Astrocyte (in vitro differentiated cells and primary cell): Measurements from ENCODE around the gene ILDR1. TPM values are rescaled to one million over a fixed set of nuclear protein-coding genes. Genes with fewer than 3 reads are reported as not detected.

Source experiments
- DNase-seq: peaks from one replicate; pipeline ENCODE4 v3.0.0-alpha.2; 2010; ENCODE audit warnings: low read depth
- FAIRE-seq: peaks from 2 replicates; lab custom pipeline; 2011; peaks lifted over from hg19 to GRCh38; lab: Jason Lieb, UNC
- H2AFZ ChIP-seq: 2 replicates; pipeline ENCODE4 v1.6.0; 2012; ENCODE audit warnings: low read depth, low read length, inconsistent platforms
- H3K27ac ChIP-seq: 2 replicates; pipeline ENCODE4 v1.5.1; 2011; ENCODE audit warnings: low read depth, low read length, inconsistent platforms
- H3K27me3 ChIP-seq: 2 replicates; pipeline ENCODE4 v1.6.0; 2011; ENCODE audit warnings: low read length, inconsistent platforms; ENCODE audit not compliant: insufficient read depth
- H3K36me3 ChIP-seq: 2 replicates; pipeline ENCODE4 v1.5.1; 2011; ENCODE audit warnings: low read length, inconsistent platforms; ENCODE audit not compliant: insufficient read depth
- H3K4me1 ChIP-seq: 2 replicates; pipeline ENCODE4 v1.5.1; 2011; ENCODE audit warnings: low read length, inconsistent platforms; ENCODE audit not compliant: insufficient read depth
- H3K4me2 ChIP-seq: 2 replicates; pipeline ENCODE4 v1.6.0; 2012; ENCODE audit warnings: low read length, inconsistent platforms
- H3K4me3 ChIP-seq: 2 replicates; pipeline ENCODE4 v1.5.1; 2011; ENCODE audit warnings: low read depth, mild to moderate bottlenecking, low read length, inconsistent platforms; ENCODE audit not compliant: insufficient read depth
- H3K79me2 ChIP-seq: 2 replicates; pipeline ENCODE4 v1.6.0; 2012; ENCODE audit warnings: mild to moderate bottlenecking, low read length, inconsistent platforms; ENCODE audit not compliant: insufficient read depth
- H3K9ac ChIP-seq: 2 replicates; pipeline ENCODE4 v1.6.0; 2012; ENCODE audit warnings: mild to moderate bottlenecking, low read length, inconsistent platforms
- H3K9me3 ChIP-seq: 2 replicates; pipeline ENCODE4 v1.5.1; 2012; ENCODE audit warnings: low read depth, mild to moderate bottlenecking, low read length, inconsistent platforms; ENCODE audit not compliant: insufficient read depth
- H4K20me1 ChIP-seq: 2 replicates; pipeline ENCODE4 v1.6.0; 2012; ENCODE audit warnings: low read length, inconsistent platforms; ENCODE audit not compliant: insufficient read depth
- H3K27ac Mint-ChIP-seq: one replicate; pipeline ENCODE4 v1.8.0; 2021; ENCODE audit warnings: mild to moderate bottlenecking, mixed read lengths; ENCODE audit not compliant: unreplicated experiment
- H3K27me3 Mint-ChIP-seq: one replicate; pipeline ENCODE4 v1.8.0; 2021; ENCODE audit warnings: low read depth, mixed read lengths; ENCODE audit not compliant: unreplicated experiment
- H3K36me3 Mint-ChIP-seq: one replicate; pipeline ENCODE4 v1.8.0; 2021; ENCODE audit warnings: low read depth, mixed read lengths; ENCODE audit not compliant: unreplicated experiment
- H3K4me1 Mint-ChIP-seq: one replicate; pipeline ENCODE4 v1.8.0; 2021; ENCODE audit warnings: low read depth, mixed read lengths; ENCODE audit not compliant: unreplicated experiment
- H3K4me3 Mint-ChIP-seq: one replicate; pipeline ENCODE4 v1.8.0; 2021; ENCODE audit warnings: mild to moderate bottlenecking, moderate library complexity, mixed read lengths; ENCODE audit not compliant: unreplicated experiment
- H3K9me3 Mint-ChIP-seq: one replicate; pipeline ENCODE4 v1.8.0; 2021; ENCODE audit warnings: mild to moderate bottlenecking, mixed read lengths; ENCODE audit not compliant: unreplicated experiment
- CTCF ChIP-seq: IDR thresholded peaks from 2 replicates; pipeline ENCODE4 v1.5.1; 2011; ENCODE audit warnings: low read depth, mild to moderate bottlenecking, inconsistent platforms, low read length, moderate library complexity; ENCODE audit not compliant: insufficient read depth
- EZH2 ChIP-seq: IDR thresholded peaks from 2 replicates; pipeline ENCODE4 v1.6.1; 2012; ENCODE audit warnings: mild to moderate bottlenecking, low read length, inconsistent platforms; ENCODE audit not compliant: insufficient read depth
- total RNA-seq: library from RNA; stranded (reverse); gene quantifications from 2 replicates; pipeline ENCODE4 v1.2.1, GENCODE V29; 2021

Gene ILDR1
- total RNA-seq, 1 donor from 2014 or later: not detected

- TF ChIP-seq EZH2: no peak
- no peak for TF ChIP-seq CTCF
- Histone ChIP-seq H3K9me3 (no peaks in the 10 kb centered on the region), H3K4me3 (no peak overlapping the region), H3K4me2 (no peak overlapping the region), H3K27me3 (no peaks in the 10 kb centered on the region), H3K36me3 (no peaks in the 10 kb centered on the region), H3K27ac (no peak overlapping the region), H4K20me1 (no peaks in the 10 kb centered on the region), H2AFZ (no peak overlapping the region), H3K4me1 (no peaks in the 10 kb centered on the region), H3K9ac (no peak overlapping the region), H3K79me2 (no peaks in the 10 kb centered on the region)
- DNase-seq: no peak
- FAIRE-seq: no peak
- H3K9me3 Mint-ChIP-seq: peaks cover 16% of the 10 kb centered on the region
- H3K27me3 Mint-ChIP-seq: no peaks in the 10 kb centered on the region
- no peak overlapping the region for H3K27ac Mint-ChIP-seq
- H3K4me1 Mint-ChIP-seq: no peaks in the 10 kb centered on the region
- no peaks in the 10 kb centered on the region for H3K36me3 Mint-ChIP-seq
- no peak overlapping the region for H3K4me3 Mint-ChIP-seq
Observed at GRCh38 chr3:121980450-121980796, 41.6 kb downstream of the ILDR1 start.

- no peak for FAIRE-seq
- no peaks in the 10 kb centered on the region for H3K36me3 Mint-ChIP-seq
- H3K9ac ChIP-seq: no peak overlapping the region
- H3K4me1 ChIP-seq: no peaks in the 10 kb centered on the region
- TF ChIP-seq CTCF (no peak), EZH2 (no peak)
- no peaks in the 10 kb centered on the region for H3K9me3 ChIP-seq
- no peaks in the 10 kb centered on the region for H3K79me2 ChIP-seq
- DNase-seq: no peak
- H3K36me3 ChIP-seq: no peaks in the 10 kb centered on the region
- no peak overlapping the region for H3K4me3 ChIP-seq
- peaks cover 16% of the 10 kb centered on the region for H3K9me3 Mint-ChIP-seq
- no peaks in the 10 kb centered on the region for H3K4me1 Mint-ChIP-seq
- no peak overlapping the region for H3K27ac ChIP-seq
- no peak overlapping the region for H3K27ac Mint-ChIP-seq
- H3K27me3 ChIP-seq: no peaks in the 10 kb centered on the region
- H3K4me2 ChIP-seq: no peak overlapping the region
- H3K27me3 Mint-ChIP-seq: no peaks in the 10 kb centered on the region
- no peak overlapping the region for H3K4me3 Mint-ChIP-seq
- H2AFZ ChIP-seq: no peak overlapping the region
- H4K20me1 ChIP-seq: no peaks in the 10 kb centered on the region
Observed at GRCh38 chr3:121979734-121980449, 42.2 kb downstream of the ILDR1 start.

- Histone ChIP-seq H3K79me2 (no peaks in the 10 kb centered on the region), H3K9ac (no peak overlapping the region), H4K20me1 (no peaks in the 10 kb centered on the region), H2AFZ (no peak overlapping the region), H3K27ac (no peak overlapping the region), H3K4me3 (no peak overlapping the region), H3K9me3 (no peaks in the 10 kb centered on the region), H3K4me1 (no peaks in the 10 kb centered on the region), H3K4me2 (no peak overlapping the region), H3K27me3 (no peaks in the 10 kb centered on the region), H3K36me3 (no peaks in the 10 kb centered on the region)
- H3K4me3 Mint-ChIP-seq: no peak overlapping the region
- H3K9me3 Mint-ChIP-seq: peaks cover 20% of the 10 kb centered on the region
- DNase-seq (no peak), FAIRE-seq (no peak)
- H3K27me3 Mint-ChIP-seq: no peaks in the 10 kb centered on the region
- H3K27ac Mint-ChIP-seq: no peak overlapping the region
- no peaks in the 10 kb centered on the region for H3K36me3 Mint-ChIP-seq
- TF ChIP-seq EZH2 (no peak), CTCF (no peak)
- H3K4me1 Mint-ChIP-seq: no peaks in the 10 kb centered on the region
Observed at GRCh38 chr3:121979246-121979645, 42.8 kb downstream of the ILDR1 start.
